Stimulated activated CD8-positive, alpha-beta memory T cell treated with anti-CD3 and anti-CD28 coated beads, Interleukin-15, amount 100 ng/mL, for 48 hours (primary cell): ENCODE data around the gene PLD5.
"Not testable (repeated sequence)": the region's sequence is repeated elsewhere in the genome, so short reads cannot be mapped to it uniquely, and the experiment has no call there.

ENCODE experiments used
- DNase-seq, 2 donors: peaks; one replicate each; pipeline ENCODE4 v3.0.0-alpha.2; 2020; ENCODE audit warnings: low read depth in 2 of 2

Gene PLD5

DNA sequence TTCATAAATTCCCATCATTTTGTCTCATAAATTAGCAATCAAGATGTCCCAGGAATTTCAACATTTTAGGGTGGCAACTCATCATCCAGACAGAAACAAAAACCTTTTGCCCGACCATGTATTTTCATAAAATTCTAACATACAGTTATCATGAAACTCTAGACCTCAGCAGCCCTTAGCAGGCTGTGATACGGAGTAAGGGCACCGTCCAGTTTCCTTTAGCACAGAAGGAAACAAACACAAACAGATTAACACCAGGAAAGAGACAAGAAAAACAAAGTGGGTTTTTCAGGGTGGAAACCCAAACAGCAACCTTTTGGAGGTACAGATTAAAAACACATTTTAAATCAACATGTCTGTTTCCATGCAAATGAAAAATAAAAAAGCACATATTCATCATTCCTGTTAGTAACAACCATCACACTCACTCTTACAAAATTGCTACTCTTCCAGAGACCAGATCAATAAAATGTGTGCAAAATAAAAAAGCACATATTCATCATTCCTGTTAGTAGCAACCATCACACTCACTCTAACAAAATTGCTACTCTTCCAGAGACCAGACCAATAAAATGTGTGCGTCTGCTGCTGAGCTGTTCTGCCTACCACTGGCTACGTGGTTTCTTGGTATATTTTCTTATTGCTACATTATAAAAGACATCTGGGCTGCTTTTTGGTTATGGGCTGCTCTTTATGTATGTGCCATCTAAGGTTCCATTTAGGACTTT, 241.6 kb downstream of the PLD5 start:
- DNase-seq = not testable (repeated sequence)

DNA sequence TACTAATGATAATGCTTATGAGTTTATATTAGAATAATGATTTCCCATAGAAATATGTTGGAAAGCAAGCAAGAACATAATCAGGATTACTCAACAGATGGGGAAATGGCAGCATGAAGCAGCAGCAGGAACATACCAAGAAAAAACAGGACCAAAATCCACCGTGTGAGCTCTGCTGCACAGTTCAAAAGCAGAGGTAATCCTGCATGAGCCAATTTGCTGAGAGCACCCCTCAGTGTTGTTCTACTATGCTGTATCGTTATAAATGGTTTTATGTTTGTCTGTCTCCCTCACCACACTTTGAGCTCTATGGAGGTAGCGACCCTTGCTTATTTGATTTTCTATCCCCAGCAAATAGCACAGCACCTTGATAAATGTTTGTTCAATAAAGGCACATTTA, 246.1 kb downstream of the PLD5 start:
- DNase-seq = not testable (repeated sequence)

DNA sequence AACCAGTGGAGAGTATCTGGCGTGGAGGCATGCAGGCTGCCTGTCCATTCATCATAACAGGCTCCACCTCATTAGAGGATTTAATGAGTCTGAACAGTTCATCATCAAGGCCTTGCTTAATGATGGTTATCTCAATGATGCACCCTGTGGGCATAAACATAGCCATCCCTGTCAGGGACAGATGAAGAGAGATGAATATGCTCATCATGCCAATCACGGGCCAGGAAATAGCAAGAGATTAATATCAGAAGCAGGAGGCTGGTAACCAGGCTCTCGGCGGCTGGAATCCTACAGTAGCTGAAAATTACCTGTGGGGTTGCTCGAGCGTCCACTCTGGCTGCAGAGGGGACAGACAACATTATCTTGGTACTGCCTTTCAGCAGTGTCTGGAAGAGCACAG, 247.7 kb downstream of the PLD5 start:
- DNase-seq = not testable (repeated sequence)

DNA sequence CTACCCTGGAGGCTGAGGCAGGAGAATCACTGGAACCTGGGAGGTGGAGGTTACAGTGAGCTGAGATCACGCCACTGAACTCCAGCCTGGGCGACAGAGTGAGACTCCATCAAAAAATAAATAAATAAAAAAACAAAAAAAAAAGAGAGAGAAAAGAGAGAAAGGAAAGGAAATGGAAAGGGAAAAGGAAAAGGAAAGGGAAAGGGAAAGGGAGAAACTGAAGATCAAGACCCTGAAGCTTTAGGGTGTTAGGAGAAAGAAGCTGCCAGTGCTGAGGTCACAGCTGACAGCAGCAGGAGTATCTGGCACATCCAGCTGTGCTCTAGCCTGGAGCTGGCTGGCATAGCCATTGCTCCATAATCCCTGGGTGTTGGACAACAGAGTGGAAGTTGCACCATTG, 257.5 kb downstream of the PLD5 start:
- not testable (repeated sequence) for DNase-seq

DNA sequence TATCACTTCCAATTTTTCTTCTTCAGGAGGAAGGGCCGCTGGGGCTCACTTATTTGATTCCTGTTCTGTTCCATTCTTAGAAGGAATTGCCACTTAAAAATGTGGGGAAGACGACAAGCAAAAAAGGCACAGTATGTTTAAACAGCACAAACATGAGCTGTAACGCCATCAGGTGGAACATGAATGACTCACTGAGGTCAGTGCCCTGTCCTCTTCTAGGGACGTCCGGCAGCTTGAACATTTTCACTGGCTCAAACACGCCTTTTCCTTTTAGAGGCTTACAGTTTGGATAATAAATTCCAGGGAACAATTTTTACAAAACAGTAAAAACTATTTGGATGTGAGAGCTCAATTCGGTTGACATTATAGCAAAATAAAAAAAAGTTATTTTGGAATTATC, 260.1 kb downstream of the PLD5 start:
- not testable (repeated sequence) for DNase-seq

DNA sequence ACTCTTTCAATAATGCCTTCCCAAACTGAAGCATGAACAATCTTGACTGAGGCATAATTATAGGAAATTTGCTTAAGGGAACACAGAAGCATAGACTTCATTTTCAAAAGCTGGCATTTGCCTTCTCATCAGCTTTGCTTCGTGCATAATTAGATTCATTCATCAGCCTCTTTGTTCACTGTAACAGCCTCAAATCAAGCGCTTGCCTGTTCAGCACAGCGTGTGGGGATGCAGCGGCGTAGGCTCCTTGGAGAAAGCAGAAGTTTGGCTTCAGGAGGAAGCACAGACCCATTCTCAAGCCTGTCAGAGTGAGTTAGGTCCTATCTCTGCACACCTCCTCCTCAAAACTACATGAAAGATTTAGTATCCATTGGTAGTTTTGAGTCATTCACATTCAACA, 279.2 kb downstream of the PLD5 start:
- DNase-seq = no peak

DNA sequence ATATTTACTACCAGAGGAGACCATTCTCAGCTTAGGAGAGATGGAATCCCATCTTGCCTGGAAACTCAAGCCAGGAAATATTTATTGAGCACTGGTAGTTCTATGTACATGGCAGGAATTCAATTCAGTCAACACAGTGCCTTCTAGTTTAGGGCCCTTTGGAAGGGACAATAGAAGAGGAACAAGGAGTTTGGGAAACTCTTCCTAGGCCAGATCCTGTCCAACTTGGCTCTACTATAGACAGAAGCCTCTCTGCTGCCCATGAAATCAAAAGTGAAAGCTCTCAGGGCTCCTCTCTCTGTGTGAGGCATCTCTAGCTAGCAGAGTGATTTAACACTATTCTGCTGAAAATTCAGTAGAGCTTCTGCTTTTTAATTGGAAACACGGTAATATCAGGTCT, 281.0 kb downstream of the PLD5 start:
- DNase-seq = no peak

DNA sequence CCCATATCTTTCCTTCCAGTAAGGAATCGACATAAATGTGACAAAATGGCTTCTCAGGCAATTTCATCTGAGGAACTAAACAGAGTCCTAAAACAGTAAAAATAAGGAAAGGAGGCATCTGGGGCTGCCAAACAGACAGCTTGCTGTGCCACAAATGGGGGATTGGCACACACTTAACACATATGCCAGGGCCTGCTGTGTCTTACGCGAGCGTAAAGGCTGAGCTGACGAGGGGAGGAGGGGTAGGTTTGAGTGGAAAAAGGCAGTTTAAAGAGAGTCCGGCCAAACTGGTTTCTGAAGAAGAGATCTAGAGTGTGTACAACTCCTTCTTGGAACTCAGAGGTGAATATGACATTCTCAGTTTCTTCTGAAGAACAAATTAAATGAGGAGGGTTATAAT, 281.5 kb downstream of the PLD5 start:
- DNase-seq = no peak

DNA sequence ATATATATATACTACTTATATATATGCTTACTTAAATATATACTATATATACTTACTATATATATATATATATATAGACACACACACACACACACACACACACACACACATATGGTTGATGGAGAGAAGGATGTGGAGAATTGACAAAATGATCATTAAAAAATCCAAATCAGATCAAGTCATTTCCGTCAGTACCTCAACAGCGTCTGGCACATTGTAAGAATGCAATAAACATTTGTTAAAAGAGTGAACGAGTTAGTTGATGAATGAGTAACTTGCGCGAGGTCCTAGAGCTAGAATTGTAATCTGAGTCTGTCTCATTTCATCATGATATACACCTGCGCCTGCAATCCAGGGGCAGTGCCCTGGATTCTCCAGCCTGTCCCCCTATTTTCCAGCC, 282.6 kb downstream of the PLD5 start:
- DNase-seq = no peak

DNA sequence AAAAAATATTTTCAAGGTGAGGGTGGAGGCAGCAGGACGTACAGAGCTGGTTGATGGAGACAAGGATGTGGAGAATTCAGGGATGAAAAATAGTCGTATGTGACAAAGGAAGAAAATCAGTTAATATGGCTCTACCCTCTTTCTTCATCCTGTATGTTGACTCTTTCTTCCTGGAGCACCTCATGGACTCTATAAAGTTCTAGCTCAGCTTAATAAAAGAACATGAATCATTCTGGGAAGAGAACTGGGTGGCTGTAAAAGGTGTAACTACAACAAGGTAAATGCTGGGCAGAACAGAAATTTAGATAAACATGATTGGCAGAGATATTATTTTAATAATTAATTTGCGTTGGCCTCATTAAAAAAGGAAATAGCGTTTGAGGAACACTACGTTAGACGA, 283.8 kb downstream of the PLD5 start:
- no peak for DNase-seq

DNA sequence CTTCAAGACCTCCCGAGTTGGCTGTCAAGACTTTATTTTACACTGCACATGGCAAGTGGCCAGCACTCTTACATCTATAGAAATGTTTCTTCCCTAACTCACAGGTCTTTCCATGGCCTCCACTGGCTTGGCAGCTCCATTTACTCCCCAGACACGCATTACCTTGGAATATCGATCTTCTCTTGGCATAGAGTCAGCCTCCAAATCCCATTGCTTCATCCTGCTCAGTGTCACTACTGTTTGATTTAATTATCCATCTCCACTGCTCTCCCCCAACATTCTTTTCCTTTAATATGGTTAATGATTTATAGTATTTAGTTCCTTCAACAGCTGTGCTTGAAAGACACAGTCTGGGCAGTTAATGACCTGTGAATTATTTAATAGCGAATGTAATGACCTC, 284.4 kb downstream of the PLD5 start:
- no peak for DNase-seq

DNA sequence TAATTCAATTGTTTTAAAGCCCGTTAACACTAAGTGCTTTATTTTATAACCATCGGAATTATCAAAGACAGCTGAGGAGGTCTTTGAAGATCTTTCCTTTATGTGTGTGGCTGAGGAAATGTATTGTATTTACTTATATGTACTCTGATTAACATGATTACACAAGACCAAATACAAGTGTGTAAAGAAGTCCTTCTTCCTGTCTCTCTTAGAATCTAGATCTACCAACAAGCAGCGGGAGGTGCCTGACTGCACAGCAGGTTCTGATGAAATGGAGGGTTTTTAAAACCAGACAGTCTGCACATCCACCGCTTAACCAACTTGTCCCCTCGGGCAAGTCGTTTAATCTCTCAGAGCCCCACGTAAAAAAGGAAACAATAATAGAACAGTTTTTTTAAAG, 285.1 kb downstream of the PLD5 start:
- no peak for DNase-seq

DNA sequence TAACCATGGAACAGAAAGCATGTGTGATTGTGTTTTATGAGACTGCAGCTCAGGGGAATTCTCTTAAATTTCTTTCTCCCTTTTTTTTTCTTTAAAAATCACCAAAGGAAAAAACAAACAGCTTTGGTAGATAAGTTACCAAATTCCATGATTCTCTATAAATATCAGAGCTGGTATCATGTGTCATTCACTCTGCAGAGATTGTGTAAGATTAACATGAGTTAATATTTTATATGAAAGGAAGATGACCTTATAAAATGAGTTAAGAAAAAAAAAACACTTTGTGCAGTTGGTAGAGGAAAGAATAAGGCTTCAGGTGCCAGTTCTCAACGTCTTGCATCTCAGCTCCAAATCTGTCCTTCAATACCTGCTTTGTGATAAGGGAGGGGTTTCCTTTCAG, 287.4 kb downstream of the PLD5 start:
- DNase-seq = no peak

DNA sequence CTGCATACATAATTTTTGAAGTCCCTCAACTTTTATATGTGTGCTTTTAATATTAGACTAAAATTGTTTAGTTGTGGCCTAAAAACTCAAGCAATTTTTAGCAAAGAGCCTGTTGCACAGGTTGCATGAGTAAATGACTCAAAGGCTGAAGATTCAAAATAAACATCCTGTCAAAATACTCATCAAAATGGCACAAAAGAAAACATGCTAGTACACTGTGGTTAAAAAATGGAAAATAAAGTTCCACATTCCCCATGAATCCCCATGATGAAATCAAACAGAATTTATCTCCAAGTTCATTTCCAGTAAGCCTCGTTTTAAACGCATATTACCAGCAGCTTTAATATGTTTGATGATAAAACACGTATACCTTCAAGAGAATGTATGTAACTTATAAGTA, 295.5 kb downstream of the PLD5 start:
- no peak for DNase-seq

DNA sequence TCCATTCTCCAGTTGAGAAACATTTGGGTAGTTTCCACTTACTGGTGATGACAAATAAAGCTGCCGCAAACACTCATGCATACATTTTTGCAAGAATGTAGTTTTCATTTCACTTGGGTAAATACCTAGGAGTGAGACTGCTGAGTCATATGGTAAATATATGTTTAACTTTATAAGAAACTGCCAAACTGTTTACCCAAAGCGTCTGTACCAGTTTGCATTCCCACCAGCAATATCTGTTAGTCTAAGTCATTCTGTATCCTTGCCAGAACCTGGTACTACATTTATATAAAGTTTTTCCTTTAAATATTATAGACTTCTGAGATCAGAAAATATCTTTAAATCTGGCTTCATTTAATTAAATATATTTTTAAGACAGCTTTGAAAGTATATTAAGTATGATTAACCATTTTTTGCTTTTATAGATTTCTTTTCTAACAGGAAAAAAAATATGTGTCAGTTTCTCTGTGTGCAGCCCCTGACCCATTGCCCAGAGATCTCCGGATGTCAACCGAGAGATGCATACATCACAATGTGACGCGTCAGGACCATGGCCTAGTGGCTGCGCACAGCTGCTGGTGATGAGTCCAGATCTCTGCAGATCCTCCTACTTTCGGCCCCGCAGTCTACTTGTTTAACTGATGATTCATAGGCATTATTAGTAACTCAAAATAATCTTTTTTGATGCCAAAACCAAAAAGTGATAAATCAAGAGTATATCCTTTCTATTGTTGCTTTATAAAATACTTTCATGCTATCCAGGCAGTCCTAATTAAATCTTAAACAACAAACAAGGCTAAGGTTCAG, 298.5 kb downstream of the PLD5 start:
- no peak for DNase-seq

DNA sequence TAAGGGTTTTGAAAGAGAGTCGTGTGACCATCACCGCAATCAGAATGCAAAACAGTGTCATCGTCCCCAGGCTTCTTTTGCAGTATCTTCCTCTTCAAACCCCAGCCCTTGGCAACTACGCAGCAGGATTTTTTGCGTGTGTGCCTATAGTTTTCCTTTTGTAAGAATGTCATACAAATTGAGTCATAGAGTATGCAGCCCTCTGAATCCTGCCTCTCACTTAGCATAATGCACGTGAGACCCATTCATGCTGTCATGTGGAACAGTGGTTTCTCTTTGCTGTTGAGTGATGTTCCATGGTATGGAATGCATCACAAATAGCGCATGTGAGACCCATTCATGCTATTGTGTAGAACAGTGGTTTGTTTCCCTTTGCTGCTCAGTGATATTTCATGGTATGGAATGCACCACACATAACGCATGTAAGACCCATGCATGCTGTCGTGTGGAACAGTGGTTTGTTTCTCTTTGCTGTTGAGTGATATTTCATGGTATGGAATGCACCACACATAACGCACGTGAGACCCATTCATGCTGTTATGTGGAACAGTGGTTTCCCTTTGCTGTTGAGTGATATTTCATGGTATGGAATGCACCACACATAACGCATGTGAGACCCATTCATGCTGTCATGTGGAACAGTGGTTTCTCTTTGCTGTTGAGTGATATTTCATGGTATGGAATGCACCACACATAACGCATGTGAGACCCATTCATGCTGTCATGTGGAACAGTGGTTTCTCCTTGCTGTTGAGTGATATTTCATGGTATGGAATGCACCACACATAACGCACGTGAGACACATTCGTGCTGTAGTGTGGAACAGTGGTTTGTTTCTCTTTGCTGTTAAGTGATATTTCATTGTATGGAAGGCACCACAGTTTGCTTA, 299.4 kb downstream of the PLD5 start:
- not testable (repeated sequence) for DNase-seq

DNA sequence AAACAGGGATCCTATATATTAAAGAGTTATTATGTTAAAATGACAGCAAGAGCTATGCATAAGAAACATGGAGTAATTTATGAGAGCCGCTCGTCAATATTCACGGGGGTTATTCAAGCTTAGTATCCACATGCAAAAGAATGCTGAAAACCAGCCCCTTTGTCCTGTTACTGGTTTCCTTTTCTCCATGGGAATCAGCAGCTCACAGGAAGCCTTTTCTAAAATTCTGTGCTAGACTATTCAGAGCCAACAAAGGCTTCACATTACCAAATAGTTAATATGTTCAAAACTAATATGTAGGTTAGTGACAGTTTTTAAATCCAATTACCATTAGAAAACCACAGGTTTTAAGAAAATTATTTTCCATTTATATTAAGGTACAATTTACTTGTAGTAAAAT, 300.0 kb downstream of the PLD5 start:
- no peak for DNase-seq

DNA sequence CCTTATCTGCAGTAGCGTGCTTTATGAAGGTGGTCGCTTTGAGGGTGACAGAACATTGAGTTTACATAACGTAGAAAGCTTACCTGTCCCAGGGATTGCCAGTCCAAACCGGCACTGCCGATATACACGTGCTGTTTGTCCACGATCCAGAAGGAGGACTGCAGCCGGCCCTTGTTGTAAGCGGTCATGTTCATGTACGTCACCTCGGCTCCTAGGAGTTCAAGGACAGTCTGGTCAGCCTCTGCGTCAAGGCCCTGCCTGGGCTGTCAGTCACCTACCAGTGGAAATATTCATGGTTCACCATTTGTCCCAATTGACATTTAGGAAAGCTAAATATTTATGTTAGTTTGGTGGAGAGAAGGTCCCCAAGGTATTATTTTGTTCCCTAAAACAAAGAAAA, 304.6 kb downstream of the PLD5 start:
- no peak for DNase-seq

DNA sequence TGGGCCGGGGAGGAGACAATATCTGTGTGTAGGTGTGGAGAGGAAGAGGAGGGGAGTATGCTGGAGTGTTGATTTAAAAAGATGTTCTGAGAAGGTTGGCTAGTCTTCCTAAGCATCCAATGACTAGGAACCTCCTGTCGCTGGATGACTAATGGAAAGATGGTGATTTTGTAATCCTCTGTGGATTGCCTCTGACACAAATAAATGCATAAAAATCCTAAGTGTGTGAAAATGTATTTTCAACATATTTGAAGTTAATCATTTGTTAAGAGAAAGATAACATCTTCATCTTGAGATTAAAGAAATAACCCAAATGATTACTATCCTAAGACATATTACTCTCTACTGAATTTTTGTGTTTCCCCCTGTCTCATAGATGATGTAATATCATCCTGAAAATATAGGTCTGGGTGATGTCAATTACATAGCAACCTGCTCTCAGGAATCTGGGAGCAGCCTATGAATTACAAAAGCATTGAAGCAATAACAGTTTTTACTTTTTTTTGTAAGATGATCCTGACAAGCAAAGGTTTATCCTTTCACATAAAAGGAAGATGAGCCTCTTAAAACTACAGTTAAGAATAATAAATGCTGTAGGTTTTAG, 305.1 kb downstream of the PLD5 start:
- no peak for DNase-seq

DNA sequence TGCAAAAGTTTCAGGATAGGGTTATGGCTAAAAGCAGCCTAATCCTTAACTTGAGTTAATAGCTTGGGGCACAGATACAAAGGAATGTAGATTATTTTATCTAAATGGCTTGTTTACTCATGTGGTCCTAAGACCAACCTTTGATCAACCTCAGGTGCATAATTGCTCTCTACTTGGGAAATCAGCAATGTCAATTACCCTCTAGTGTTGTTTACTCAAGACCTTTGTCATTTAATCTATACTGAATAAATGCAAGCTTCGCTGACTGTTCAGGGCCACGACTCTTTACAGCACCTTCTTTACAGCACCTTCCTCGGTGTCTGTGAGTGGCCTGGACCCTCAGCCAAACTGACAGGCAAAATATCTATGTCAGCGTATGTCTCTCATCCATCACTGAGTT, 308.1 kb downstream of the PLD5 start:
- DNase-seq = no peak

DNA sequence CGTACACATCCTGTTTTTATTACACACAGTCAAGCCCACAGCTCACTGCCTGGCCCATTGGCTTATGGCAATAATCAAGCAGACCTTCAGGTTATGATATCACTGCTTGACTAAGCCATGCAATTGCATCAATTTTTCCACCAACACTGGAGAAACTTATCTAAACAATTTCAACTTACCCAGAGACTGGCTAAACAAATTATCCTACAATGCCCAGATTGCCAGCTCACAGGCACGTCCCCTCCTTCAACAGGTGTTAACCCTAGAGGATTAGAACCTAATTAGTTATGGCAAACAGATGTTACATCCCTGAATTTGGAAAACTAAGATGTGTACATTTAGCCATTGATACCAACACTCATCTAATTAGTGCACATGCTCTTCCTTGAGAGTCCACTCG, 310.0 kb downstream of the PLD5 start:
- not testable (repeated sequence) for DNase-seq

DNA sequence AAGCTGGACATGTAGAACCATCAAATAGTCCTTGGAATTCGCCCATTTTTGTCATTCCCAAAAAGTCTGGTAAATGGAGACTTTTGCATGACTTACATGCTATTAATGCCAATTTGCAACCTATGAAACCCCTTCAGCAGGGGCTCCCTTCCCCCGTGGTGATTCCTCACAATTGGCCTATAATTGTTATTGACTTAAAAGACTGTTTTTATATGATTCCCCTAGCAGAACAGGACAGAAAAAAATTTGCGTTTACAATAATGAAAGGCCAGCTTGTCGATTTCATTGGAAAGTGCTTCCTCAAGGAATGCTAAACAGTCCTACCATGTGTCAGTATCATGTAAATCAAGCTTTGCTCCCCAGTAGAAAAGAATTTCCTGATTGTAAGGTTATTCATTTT, 311.5 kb downstream of the PLD5 start:
- not testable (repeated sequence) for DNase-seq
